Small intestine (tissue), 7 donors: ENCODE data around the gene DCC. TPM values are rescaled to one million over a fixed set of nuclear protein-coding genes. Genes with fewer than 3 reads are reported as not detected.

Experiments
- DNase-seq, 2 donors: peaks; one replicate each; pipeline versions ENCODE4 v3.0.0 to v3.0.0-alpha.2; 2013
- FAIRE-seq: peaks from 2 replicates; lab custom pipeline; 2012; peaks lifted over from hg19 to GRCh38; lab: Jason Lieb, UNC
- H3K27ac ChIP-seq, 3 donors: one replicate each; pipeline ENCODE4 v1.5.1; 2013; ENCODE audit warnings: low read length in 2 of 3, mild to moderate bottlenecking in 2 of 3, control low read depth in 1 of 3, inconsistent platforms in 1 of 3, low read depth in 1 of 3, moderate library complexity in 1 of 3
- H3K27me3 ChIP-seq, 3 donors: one replicate each; pipeline ENCODE4 v1.6.1; 2013; ENCODE audit warnings: low read length in 3 of 3, inconsistent platforms in 1 of 3; ENCODE audit not compliant: control insufficient read depth in 3 of 3, insufficient read depth in 3 of 3
- H3K36me3 ChIP-seq, 3 donors: one replicate each; pipeline ENCODE4 v1.6.1; 2013; ENCODE audit warnings: low read length in 3 of 3, inconsistent platforms in 1 of 3, low read depth in 1 of 3, mild to moderate bottlenecking in 1 of 3, moderate library complexity in 1 of 3; ENCODE audit not compliant: control insufficient read depth in 3 of 3, insufficient read depth in 2 of 3
- H3K4me1 ChIP-seq, 3 donors: one replicate each; pipeline ENCODE4 v1.6.1; 2013; ENCODE audit warnings: low read length in 2 of 3, inconsistent platforms in 1 of 3, low read depth in 1 of 3, mild to moderate bottlenecking in 1 of 3, moderate library complexity in 1 of 3; ENCODE audit not compliant: control insufficient read depth in 3 of 3, insufficient read depth in 2 of 3
- H3K4me3 ChIP-seq, 3 donors: one replicate each; pipeline ENCODE4 v1.5.1; 2013; ENCODE audit warnings: low read length in 3 of 3, control low read depth in 1 of 3, inconsistent platforms in 1 of 3, low read depth in 1 of 3, mild to moderate bottlenecking in 1 of 3, moderate library complexity in 1 of 3
- H3K9me3 ChIP-seq, 2 donors: one replicate each; pipeline ENCODE4 v1.6.1; 2013; ENCODE audit warnings: low read depth in 1 of 2, low read length in 1 of 2; ENCODE audit not compliant: control insufficient read depth in 2 of 2, insufficient read depth in 1 of 2
- WGBS, 3 donors: extraction: QIAGEN DNeasy Blood & Tissue Kit; methylation state at CpG; one replicate each; pipeline ENCODE4 v1.1.7; 2013; 5-methylcytosine and 5-hydroxymethylcytosine counted together
- polyA plus RNA-seq, 4 donors: library from polyadenylated mRNA; stranded (reverse) in 3 of 4; unstranded in 1 of 4; fragments of 200-250 nt in 3 of 4; fragments of 120-200 nt in 1 of 4; gene quantifications; one replicate each; pipeline versions ENCODE4 v1.2.1 to v1.2.3, GENCODE V29; 2013
- donor health status: healthy with polysubstance abuse.
- donor health status: control.
- donor health status: control.
- donor health status: Bipolar disorder and iron deficiency.
- donor health status: healthy.

Gene DCC
- polyA plus RNA-seq, 4 donors: 0.03 to 0.30 TPM; not detected in 2

- 26 to 62% (median 36%) methylated on average over 6 of the region's 6 CpGs for WGBS, 3 donors
- DNase-seq: peak; percentile 76 to 79
- Histone ChIP-seq H3K4me3 (no peak overlapping the region), H3K9me3 (peaks cover 0 to 2% of the 10 kb centered on the region in 2 donors), H3K36me3 (no peaks in the 10 kb centered on the region), H3K4me1 (peaks cover 0 to 8% (median 0%) of the 10 kb centered on the region in 3 donors), H3K27ac (peak overlapping the region in 1 of 3 donors; percentile 26), H3K27me3 (no peaks in the 10 kb centered on the region)
- no peak for FAIRE-seq
Measured at GRCh38 chr18:52499016-52499415, 159.0 kb downstream of the DCC start.

- WGBS, 3 donors: 15 to 37% (median 24%) methylated on average over 3 of the region's 3 CpGs
- Histone ChIP-seq H3K27me3 (no peaks in the 10 kb centered on the region), H3K4me1 (peaks cover 0 to 8% (median 0%) of the 10 kb centered on the region in 3 donors), H3K27ac (peak overlapping the region in 1 of 3 donors; percentile 26), H3K4me3 (no peak overlapping the region), H3K36me3 (no peaks in the 10 kb centered on the region), H3K9me3 (no peaks in the 10 kb centered on the region)
- DNase-seq (peak; percentile 59 to 60), FAIRE-seq (no peak)
Measured at GRCh38 chr18:52499644-52500043, 159.6 kb downstream of the DCC start.

DNA sequence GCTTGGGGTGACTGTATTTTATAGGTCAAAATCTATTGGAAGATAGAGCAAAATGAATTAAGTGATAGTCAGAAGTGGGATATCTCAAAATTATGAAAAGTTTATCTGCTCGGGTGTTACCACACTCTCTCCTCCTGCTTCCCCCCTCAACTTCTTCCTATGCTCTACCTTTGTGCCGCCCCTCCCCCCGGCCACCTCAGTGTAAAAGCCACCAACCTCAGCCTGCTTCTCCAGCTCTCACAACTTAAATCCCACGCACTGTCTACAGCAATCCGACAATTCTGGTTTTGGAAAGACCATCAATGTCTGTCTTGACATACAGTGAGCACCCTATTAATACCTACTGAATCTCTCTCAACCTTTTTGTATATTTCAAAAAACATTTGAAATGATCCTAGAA lies 164.6 kb downstream of the DCC start:
- Histone ChIP-seq H3K36me3 (no peaks in the 10 kb centered on the region), H3K4me3 (no peak overlapping the region), H3K27ac (no peak overlapping the region), H3K4me1 (no peaks in the 10 kb centered on the region), H3K27me3 (no peaks in the 10 kb centered on the region), H3K9me3 (no peaks in the 10 kb centered on the region)
- WGBS, 3 donors: 80 to 93% (median 84%) methylated on average over 5 of the region's 5 CpGs
- DNase-seq: no peak
- FAIRE-seq: no peak

GRCh38 chr18:52510139-52510538 lies 170.1 kb downstream of the DCC start:
- H3K4me1 ChIP-seq: no peaks in the 10 kb centered on the region
- DNase-seq (no peak), FAIRE-seq (no peak)
- H3K4me3 ChIP-seq: no peak overlapping the region
- no peaks in the 10 kb centered on the region for H3K9me3 ChIP-seq
- H3K27me3 ChIP-seq: no peaks in the 10 kb centered on the region
- H3K27ac ChIP-seq: no peak overlapping the region
- H3K36me3 ChIP-seq: no peaks in the 10 kb centered on the region
- WGBS, 3 donors: 87 to 97% (median 92%) methylated on average over 3 of the region's 3 CpGs

DNA sequence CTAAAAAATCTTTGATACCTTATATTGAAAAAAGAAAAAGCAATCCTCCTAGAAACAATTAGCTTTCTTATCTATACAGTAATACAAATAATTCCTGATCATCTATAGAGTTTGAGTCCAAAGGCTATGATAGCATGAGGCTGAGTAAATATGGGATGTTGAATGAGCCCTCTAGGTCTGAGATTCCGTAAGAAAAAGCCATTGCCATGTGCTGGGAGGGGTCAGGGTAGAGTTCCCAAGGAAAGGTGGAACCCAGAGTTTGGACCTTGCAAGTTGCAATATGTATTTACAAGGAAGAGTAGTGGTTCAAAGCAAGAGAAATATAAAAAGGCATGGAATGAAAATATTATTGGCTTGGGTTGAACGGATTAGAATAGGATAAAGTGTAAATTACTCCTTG lies 178.1 kb downstream of the DCC start:
- no peaks in the 10 kb centered on the region for H3K36me3 ChIP-seq
- H3K9me3 ChIP-seq: no peaks in the 10 kb centered on the region
- H3K4me3 ChIP-seq: no peak overlapping the region
- no peaks in the 10 kb centered on the region for H3K27me3 ChIP-seq
- H3K4me1 ChIP-seq: peaks cover 2 to 14% (median 2%) of the 10 kb centered on the region in 3 donors
- FAIRE-seq (no peak), DNase-seq (peak; percentile 85)
- H3K27ac ChIP-seq: peak overlapping the region in 1 of 3 donors; percentile 59
- 13 to 55% (median 37%) methylated on average over 2 of the region's 2 CpGs for WGBS, 3 donors

GRCh38 chr18:52519021-52519420 lies 179.0 kb downstream of the DCC start:
- no peaks in the 10 kb centered on the region for H3K9me3 ChIP-seq
- H3K4me1 ChIP-seq: peaks cover 2 to 14% (median 2%) of the 10 kb centered on the region in 3 donors
- DNase-seq (peak in 1 of 2 donors; percentile 55), FAIRE-seq (no peak)
- no peaks in the 10 kb centered on the region for H3K27me3 ChIP-seq
- peak overlapping the region in 1 of 3 donors; percentile 59 for H3K27ac ChIP-seq
- no peak overlapping the region for H3K4me3 ChIP-seq
- 9 to 35% (median 26%) methylated on average over 1 of the region's 1 CpG for WGBS, 3 donors
- H3K36me3 ChIP-seq: no peaks in the 10 kb centered on the region

- Histone ChIP-seq H3K4me1 (peaks cover under 1 to 8% (median 2%) of the 10 kb centered on the region in 3 donors), H3K4me3 (no peak overlapping the region), H3K27me3 (no peaks in the 10 kb centered on the region), H3K36me3 (no peaks in the 10 kb centered on the region), H3K27ac (no peak overlapping the region), H3K9me3 (no peaks in the 10 kb centered on the region)
- DNase-seq (no peak), FAIRE-seq (no peak)
- WGBS, 3 donors: 34 to 47% (median 35%) methylated on average over 1 of the region's 1 CpG
Measured at GRCh38 chr18:52523566-52523965, 183.6 kb downstream of the DCC start.

DNA sequence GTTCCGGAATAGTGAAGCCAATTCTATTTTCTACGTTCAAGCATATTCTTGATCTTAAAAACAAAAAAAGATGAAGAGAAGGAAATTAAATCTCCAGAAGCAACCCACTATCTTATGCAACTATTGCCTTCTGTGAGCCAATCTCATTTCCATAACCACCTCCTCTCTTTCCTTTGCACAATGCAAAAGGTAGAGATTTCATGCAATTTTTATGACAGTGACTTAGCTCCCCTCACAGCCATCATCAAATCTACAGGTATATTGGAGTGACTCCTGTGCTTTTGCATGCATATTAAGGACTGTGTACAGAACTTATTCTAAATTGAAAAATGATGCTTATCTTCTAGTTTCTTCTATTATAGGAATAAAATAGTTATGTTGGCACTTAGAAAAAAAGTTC lies 191.8 kb downstream of the DCC start:
- WGBS, 3 donors: 89 to 97% (median 89%) methylated on average over 2 of the region's 2 CpGs
- Histone ChIP-seq H3K36me3 (no peaks in the 10 kb centered on the region), H3K27me3 (no peaks in the 10 kb centered on the region), H3K9me3 (no peaks in the 10 kb centered on the region), H3K27ac (no peak overlapping the region), H3K4me1 (no peaks in the 10 kb centered on the region), H3K4me3 (no peak overlapping the region)
- DNase-seq: no peak
- FAIRE-seq: no peak

DNA sequence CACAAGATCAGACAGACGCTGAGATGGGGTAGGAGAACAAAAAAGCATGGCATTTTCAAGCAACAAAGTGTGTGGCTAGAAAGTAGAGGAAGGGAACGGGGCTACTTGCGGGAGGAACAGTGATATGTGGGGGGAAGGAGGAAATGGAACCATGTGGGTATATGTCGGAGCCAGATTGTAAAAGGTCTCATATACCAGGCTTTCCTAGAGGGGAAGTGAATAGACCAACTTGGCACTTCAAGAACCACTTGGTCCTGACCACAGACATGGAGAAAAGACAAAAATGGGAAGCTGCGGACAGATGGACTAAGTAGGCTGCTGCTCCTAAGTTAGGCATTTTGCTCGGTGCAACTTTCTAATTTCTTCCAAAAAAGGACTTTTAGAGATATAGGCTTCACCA lies 196.0 kb downstream of the DCC start:
- DNase-seq (no peak), FAIRE-seq (no peak)
- Histone ChIP-seq H3K4me3 (no peak overlapping the region), H3K9me3 (no peaks in the 10 kb centered on the region), H3K4me1 (no peaks in the 10 kb centered on the region), H3K27me3 (no peaks in the 10 kb centered on the region), H3K36me3 (no peaks in the 10 kb centered on the region), H3K27ac (no peak overlapping the region)
- 59 to 83% (median 69%) methylated on average over 6 of the region's 6 CpGs for WGBS, 3 donors
